ENCODE data around the gene BAZ2A.

DNA sequence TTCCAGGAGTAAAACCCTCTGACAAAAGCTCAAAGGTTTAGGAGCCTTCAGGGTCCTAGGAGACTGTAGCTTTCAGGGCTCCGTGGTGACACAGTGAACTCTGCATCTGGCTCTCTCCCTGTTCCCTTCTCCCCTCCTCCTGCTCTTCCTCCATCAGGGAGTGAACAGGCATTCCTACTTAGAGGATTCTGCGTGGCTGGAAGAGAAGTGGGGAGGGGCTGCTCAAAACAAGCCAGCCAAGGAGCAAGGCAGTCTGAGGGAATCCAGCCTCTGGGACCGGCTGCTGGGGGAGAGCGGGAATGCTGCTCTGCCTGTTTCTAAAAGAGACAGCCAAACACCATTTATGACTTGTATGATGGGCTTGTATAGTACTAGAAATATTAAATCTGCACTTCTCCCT is 59.0 kb downstream of the BAZ2A start:
- TF ChIP-seq, protein P1, sequence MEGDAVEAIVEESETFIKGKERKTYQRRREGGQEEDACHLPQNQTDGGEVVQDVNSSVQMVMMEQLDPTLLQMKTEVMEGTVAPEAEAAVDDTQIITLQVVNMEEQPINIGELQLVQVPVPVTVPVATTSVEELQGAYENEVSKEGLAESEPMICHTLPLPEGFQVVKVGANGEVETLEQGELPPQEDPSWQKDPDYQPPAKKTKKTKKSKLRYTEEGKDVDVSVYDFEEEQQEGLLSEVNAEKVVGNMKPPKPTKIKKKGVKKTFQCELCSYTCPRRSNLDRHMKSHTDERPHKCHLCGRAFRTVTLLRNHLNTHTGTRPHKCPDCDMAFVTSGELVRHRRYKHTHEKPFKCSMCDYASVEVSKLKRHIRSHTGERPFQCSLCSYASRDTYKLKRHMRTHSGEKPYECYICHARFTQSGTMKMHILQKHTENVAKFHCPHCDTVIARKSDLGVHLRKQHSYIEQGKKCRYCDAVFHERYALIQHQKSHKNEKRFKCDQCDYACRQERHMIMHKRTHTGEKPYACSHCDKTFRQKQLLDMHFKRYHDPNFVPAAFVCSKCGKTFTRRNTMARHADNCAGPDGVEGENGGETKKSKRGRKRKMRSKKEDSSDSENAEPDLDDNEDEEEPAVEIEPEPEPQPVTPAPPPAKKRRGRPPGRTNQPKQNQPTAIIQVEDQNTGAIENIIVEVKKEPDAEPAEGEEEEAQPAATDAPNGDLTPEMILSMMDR (conservative IDR thresholded peaks at IDR 0.05), result no peak
- TF ChIP-seq EZH2 (IDR thresholded peaks at IDR 0.05; ENCODE audit: low read depth), result no peak
